ENCODE data around the gene FARSB.

The FARSB gene

DNA sequence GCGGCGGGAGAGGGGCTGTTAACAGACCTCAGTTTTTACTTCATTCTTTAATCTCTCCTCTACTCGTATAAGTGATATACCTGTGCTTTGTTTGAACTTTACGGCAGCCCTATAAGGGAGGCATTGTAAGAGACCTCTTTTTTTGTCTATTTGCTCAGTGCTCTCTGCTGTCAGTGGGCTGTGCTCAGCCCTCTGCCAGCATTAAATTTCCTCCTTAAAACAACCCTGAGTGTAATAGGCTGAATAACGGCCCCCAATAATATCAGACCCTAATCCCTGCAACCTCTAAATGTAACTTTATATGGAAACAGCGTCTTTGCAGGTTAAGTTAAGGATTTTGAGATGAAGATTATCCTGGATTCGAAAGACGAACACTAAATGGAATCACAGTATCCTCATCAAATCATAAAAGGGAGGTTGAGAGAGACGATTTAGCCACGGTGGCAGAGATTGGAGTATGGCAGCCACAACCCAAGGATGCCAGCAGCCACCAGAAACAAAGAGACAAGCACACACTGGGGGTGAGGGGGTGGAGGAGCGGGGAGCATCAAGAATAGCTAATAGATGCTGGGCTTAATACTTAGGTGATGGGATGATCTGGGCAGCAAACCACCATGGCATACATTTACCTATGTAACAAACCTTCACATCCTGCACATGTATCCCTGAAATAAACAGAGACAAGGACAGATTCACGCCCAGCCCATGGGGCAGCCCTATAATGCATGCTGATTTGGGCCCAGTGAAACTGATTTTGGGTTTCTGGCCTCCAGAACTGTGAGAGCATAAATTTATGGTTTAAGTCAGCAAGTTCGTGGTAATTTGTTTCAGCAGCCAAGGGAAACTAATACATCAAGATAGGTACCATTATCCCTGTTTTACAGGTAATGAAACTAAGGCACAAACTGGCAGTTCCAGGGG lies 894 bp upstream of the FARSB start:
- no peak for DNase-seq

DNA sequence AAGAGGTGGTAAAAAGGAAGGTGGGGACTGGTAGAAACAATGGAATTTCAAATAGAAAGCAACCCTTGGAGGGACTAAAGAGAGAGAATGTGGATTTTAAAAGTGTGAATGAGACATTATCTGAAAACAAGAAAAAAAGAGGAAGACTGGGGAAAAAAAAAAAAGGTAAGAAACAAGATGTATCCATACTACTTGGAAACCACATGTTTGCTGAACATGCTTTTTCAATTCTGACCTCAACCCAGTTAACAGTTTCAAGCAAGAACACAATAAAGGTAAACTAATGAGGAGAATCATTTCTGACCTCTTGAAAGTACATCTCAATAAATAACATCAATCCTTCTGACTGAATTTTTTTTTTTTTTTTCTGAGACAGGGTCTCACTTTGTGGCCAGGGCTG lies 2.6 kb downstream of the FARSB start:
- no peak for DNase-seq

DNA sequence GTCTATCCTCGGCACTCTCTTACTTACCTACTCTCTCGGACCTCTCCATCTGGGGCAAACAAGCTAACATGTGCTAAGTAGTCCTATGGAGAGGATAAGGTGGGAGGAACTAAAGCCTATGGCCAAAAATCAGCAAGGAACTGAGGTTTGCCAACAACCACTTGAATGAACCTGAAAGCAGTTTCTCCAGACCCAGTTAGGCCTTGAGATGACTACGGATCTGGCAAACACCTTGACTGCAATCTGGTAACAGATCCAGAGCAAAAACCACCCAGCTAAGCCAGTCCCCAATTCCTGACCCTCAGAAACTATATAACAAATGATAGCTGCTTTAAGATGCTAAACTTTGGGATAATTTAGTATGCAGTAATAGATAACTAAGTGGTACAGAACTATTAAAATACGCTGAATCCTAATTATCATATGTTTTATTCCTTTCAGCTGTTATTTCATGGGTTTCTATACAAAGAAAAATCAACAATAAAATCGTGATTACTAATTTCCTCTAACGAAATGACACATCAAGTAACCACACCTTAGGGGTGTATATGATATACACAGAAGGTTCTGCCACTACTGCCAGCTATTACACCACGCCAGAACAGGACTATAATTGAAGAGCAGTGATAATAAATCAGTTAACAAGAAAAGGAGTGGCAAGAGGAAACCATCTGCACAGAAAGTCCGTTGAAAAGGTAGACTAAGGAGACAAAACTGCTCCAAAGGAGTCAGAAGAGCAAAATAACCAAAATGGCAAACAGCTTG lies 3.2 kb downstream of the FARSB start:
- no peak for DNase-seq

DNA sequence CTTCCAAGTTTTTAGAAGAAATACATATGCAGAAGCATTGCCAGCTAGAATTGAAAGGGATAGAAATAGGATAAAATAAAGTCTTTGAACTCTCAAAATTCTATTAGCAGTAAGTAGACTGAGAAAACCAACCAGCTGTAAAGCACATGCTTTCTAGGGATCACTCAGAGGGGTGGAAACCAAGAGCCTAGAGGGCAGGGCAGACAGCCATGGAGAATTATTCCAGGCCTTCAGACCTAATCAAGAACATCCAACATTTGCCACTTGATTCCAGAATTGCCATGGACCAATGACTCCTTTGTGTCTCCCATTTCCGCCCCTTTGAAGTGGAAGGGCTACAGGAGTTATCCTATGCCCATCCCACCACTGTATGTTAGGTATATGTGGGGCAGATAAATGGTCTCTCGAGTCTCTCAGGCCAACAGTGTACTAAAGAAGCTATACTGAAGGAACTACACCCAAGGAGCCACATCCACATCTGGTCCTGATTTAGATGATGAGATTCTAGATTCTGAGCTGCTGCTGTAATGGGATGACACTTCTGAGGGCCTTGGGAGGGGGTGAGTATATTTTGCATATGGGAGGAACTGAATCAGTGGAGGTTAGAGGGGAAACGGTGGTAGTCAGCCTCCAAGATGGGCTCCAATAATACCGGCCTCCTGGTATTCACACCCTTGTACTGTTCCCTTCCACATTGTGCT lies 4.0 kb downstream of the FARSB start:
- DNase-seq: no peak

DNA sequence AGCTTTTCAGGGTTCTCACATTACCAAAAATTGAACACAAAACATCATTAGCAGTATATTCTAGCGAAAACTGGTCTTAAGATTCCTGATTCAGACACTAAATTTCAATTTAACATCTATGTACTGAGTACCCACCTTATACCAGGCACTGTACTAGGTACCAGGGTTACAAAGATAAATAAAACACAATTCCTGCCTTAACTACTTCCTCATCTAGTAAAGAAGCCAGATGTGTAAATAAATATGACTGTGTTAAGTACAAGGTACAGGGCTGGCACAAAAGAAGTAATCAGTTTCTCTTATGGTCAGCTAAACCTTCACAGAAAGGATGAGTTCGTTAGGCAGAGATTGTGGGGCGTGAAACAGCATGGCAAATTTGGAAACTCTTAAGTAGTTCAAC lies 6.1 kb downstream of the FARSB start:
- DNase-seq: no peak

DNA sequence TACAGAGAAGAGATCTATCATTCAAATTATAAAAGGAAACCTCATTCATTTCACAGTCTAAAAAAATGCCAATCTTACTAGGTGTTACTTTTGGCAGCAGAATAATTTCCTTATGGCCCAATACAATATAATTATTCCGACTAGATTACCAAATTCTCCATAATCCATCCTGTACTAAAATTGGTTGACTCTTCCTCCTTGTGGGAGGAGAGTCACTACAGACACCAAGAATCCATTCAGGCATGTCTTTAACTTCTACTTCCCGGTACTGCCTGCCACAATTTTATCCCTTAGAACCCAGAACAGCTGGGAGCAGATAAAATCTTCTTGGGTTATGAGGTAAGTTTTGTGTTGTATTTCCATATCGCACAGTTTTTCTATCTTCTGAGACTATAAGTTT lies 9.9 kb downstream of the FARSB start:
- DNase-seq: no peak

DNA sequence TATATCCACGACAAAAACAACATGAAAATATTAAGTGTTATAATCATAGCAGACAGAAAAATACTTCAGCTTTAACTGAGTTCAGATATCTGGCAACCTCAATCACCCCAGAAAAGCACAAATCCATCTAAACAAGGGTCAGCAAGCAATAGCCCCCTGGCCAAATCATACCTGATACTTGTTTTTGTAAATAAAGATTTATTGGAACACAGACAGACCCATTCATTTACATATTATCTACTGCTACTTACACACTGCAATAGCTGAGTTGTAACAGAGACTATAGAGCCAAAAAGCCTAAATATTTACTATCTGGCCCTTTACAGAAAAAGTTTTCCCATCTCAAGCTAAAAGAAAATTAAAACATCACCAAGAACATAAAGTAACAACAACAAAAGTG lies 12.8 kb downstream of the FARSB start:
- no peak for DNase-seq

DNA sequence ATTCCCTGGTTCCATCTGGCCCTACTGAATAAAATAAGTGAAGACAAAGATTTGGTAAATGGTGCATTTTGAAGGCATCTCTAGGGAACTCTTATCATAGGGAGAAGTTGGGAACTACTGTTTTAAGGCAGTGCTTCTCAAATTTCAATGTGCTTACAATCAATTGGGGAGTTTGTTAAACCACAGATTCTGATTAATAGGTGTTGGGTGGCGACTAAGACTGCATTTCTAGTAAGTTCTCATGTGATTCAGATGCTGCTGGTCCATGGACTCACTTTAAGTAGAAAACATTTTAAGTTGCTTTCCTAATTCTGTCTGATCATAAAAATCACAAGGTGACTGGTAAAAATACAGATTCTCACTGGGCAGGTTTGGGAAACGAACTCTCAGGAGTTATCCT lies 14.6 kb downstream of the FARSB start:
- no peak for DNase-seq

DNA sequence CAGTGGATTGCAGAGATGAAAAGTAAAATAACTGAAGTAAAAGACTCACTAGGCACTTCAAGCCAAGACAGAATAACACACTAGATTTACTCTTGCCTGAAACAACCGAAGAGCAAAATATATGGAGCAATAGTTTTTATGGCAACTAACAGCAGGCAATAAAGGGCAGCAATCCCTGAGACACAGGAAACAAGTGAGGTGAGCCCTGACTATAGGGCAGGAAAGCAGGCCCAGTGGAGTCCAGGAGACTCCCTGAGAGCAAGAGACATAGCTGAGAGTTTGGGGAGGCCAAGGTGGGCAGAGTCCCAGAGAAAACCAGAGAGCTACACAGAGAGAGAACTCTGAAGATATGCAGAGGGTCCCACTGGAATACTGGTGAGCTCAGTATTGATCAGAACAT lies 18.8 kb downstream of the FARSB start:
- DNase-seq: no peak

DNA sequence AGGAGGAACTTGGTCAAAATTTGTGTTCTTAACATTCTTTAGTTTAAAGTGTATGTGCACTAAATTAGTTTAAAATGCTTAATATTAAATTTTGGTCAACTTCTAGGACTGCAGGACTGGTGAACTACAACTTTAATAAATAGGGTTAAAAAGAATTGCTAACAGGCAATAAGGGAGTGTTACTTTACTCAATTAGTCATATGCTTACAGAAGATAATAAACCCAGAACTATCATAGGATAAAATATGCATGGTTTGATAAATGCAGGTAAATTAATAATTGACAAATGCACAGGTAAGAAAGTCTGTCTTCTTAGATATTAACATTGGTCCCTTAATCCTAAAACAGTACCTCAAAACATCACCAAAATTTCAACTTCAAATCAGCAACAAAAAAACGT lies 20.6 kb downstream of the FARSB start:
- DNase-seq: no peak

DNA sequence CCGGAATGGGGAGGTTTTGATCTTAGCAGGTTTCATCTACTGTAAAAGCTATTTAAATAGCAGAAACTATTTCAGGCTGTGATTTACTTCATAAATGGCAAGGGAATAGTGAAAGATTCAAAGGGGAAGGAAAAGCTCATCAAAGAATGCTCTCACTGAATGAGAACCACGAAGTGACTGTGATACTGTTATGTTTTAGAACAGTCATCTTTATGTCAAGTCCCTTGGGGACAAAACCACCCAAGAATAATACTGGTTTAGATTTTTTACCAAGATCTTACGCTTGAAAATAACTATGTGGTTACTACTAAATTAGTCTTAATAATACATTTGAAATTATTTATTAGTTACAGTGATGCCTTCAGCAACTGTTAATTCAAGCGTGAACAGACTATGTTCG lies 28.1 kb downstream of the FARSB start:
- DNase-seq: no peak

DNA sequence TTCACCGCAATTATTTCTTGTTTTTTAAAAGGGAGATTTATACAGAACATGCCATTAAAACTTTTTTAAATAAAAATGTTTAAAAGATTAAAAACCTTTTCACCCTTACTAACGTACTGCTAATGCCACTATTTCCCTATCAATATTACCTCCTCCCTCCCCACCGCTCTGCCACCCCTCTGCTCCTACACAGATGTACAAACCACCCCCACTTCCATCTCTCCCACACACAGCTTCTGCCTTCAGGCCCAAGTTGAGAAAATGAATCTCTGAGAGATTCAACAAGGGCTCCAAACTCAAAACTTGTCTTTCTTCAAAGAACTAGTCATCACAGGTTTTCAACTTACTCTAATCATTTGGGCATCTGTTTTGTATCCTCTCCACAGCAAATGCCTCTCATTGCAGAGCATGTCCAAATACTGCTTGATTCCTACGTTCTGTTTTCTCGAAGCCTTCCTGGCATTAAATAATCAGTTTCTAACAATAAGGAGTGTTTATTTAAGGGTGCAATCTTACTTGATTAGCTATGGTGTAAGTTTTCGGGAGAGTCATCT lies 32.1 kb downstream of the FARSB start:
- no peak for DNase-seq

DNA sequence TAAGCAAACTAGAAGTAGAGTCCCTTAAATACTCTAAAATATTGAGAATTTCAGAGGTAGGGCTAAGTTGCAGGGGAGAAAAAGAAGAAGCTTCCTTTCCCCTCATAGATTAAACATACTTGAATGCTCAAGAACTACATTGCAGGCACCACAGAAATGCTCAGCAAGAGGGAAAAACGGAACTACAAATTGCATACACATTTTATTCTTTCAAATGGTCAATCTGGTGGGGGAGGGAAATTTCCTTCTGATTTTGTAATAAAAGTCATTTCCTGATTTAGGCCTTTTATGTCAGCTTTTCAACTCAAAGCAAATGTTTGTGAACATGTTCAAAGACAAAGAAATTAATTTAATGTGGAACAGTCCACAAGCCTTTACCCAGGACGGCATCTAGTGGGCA lies 33.0 kb downstream of the FARSB start:
- DNase-seq: no peak

DNA sequence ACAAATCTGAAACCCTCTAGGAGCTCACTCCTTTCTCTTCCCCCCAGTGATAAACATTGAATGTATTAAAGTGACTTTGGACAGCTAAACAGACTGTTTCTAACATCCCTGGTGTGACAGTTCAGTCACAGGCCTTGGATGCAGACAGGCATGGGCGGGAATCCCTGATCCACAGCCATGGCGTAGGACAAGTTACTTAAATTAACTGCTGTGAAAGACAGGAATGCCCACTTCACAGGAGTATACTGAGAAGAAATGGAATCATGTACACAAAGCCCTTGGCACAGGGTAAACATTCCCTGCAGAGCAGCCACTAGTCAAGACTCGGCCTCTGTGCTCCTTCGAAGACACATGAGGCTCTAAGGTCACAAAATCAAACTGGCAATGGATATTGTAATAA lies 34.0 kb downstream of the FARSB start:
- no peak for DNase-seq

DNA sequence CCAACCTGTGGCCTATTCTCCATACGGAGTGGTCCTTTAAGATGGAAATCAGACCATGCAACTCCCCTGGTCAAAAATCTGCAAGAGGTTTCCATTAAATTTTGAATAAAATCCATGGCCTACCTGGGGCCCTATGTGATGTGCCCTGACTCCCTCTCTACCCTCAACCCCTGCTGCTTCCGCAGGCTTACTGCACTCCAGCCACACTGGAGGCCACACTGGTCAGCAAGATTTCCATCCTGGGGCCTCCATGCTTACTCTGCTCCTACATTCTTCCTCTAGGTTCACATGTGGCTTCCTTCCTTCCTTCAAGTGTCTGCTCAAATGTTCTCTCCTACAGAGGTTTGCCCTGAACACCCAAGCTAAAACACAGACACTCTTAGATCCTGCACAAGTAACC lies 40.6 kb downstream of the FARSB start:
- no peak for DNase-seq

DNA sequence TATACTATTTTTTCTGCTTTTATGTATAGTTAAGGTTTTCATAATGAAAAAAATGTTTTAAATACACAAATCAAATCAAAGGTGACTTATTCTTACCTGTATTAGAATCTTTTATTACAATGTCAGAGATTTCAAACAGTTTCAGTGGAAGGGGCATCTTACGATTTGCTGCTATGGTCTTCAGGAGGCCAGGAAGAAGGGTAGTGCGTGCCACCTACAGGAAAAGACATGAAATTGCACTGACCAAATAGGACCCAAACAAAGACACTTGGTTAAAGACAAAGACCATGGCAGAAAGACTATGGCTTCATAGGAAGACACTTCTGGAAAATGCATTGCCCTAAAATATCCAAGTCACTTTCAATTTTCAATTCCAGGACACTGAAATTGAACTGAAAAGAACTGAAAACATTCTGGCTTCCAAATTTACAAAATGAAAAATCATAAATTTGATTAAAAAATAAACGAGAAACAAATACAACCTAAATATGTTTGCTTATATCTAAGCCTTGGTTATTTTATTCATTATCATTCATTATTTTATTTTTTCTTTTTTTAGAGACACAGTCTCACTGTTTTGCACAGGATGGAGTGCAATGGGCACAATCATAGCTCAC lies 42.1 kb downstream of the FARSB start:
- DNase-seq: no peak

DNA sequence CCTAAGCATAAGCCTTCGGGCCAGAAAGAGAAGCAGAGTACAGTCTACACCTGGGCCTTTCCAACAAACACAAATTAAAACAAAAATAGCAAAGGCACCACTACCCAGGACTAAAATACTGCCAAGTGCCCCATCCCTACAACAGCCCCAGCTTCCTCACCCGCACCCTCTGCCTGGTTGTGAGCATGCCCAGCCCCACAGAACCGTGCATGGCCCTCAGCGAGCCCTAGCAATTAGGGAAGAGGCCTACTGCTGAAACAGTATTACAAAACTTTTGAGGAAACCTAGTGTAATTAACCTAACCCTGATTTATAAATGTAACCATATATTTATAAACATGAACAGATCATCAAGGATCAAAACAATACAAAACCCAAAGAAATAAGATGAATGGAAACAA lies 44.2 kb downstream of the FARSB start:
- DNase-seq: no peak

DNA sequence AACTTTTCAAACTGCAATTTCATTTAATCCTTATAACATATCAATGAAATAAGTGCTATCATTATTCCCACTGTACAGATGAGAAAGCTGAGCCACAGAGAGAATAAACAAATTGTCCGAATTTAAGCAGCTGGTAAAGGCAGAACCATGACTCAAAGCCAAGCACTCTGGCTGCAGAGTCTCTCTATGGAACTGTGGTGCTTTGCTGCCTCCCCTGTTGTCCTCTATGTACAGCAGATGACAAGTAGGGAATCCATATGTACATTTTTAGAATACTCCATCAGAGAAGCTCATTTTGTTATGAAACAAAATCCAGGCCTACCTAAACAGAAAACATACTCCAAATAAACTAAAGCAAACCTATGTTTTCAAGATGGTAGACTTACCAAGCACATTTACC lies 45.1 kb downstream of the FARSB start:
- no peak for DNase-seq

DNA sequence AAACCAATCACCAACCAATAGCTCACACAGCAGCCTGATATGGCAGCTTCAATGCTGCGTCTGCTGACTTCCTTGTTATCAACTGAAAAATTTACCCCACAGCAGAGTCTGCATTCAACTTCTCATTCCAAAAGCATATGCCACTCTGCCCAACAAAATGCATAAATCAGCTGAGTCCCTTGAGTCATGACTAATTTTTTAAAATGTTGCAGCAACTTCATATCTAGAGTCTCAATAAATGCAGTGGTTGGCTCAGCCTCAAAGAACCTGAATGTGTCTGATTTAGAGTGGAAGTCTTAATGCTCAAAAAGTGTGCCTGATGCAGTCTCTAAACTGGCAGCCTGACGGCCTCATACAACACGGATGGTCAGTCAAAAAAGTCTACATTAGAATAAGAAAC lies 46.5 kb downstream of the FARSB start:
- no peak for DNase-seq

DNA sequence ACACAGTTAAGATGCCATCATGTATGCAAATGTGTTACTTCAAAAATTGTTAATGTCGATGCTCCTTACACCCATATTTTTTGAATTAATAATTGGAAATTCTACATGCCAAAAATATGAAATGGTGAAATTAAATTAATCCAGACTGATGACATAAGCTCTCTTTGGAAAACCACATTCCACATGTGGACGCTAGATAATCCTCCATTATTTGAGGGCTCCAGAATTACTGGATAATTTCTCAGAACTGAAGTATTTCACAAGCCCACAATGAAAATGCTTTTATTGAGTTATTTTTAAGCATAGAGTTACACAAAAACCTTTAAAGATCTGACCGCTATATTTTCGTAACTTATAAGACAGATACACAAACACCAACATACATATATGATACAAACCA lies 47.8 kb downstream of the FARSB start:
- no peak for DNase-seq

DNA sequence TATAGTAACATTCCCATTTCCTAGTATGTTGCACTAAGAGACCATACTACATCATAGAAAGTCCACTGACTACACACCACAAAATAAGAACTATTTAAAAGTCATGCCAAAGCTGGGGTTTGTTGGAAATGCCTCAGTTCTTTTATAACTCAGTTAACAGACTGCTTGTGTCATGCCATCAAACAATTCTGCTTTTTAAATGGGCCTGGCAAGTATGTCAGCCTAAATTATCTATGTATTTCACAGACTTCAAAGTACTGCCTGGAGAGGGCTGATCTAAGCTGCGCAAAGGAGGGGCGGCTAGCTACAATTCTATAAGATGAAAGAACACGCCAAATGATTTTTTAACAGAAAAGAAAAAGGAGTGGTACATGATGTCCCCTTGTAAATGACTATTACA lies 49.6 kb downstream of the FARSB start:
- no peak for DNase-seq

DNA sequence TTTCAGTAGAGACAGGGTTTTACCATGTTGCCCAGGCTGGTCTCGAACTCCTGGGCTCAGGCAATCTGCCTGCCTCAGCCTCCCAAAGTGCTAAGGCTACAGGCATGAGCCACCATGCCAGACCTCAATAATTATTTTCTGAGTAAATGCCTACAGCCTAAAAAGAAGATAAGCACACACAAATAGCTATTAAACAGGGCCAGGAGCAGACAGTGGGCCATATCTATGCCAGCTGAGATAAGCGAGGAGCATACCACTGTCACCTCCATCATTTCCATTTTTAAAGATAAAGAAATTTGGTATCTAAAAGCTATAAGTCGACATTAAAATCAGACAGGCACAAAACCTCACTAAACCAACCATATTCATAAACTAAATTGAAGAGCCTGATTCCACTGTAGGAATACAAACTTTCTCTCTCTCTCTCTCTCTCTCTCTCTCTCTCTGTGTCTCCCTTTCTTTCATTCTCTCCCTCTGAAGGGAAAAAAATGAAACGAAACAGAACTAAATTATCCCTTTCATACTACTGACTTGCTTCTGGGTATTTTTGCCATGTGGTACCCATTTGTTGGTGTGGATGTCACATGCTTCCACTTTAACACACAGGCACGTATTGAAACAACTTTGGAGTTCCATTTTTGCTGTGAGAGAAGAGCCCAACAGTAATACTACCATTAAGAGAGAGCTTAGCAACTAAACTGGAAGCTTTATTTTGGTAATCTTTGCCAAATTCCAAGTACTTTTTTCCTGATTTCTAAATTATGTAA lies 51.0 kb downstream of the FARSB start:
- no peak for DNase-seq
